NAMALWA (cell line): ENCODE measurements around the gene FANCC.
A peak's percentile ranks its signal among the peaks of the same experiment; 100 is the strongest.
"Not testable (repeated sequence)": the region's sequence is repeated elsewhere in the genome, so short reads cannot be mapped to it uniquely, and the experiment has no call there.

Experiments
- DNase-seq: peaks from one replicate; pipeline ENCODE4 v3.0.0-alpha.2; 2015; ENCODE audit warnings: low spot score

Gene FANCC

DNA sequence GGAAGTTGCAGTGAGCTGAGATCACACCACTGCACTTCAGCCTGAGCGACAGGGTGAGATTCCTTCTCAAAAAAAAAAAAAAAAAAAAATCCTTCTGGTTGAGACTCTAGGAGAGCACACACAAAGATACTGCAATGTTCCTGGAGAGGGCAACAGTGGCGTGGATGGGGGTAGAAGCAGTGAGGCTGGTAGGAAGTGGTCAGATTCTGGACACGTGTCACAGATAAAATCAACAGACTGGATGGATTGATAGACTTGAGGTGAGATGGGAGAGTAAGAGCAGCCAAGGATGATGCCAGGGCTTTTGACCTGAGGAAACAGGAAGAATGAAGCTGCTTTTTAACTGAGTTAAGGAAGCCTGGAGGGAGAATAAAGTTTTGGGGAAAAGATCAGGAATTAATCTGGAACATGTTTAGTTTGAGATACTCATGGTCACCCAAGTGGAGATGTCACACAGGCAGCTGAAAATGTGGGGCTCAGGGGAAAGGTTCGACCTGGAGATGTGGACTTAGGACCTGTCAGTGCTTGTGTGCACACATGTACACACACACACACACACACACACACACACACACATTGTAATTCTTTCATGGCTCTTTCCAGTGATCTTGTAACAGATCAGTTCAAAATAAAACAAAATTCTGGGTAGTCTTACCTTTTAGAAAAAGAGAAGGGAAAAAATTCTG lies 88.1 kb downstream of the FANCC start:
- no peak for DNase-seq

GRCh38 chr9:95226921-95227320 lies 90.6 kb downstream of the FANCC start:
- no peak for DNase-seq

DNA sequence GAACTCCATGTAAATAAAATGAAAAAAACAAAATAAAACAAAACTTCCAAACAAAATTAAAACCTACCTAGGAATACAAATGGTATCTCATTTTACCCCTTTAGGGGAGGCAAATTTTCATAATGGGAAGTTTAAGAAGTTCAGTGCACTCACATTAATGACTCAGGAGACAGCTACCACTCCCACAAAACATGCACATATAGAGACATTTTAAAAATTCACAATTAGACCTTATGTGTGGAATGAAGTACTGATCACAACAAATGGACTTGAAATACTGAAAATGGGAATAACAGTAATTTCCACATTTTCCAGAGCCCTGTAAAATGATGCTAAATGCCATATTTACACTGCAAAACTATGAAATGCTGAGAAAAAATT lies 91.8 kb downstream of the FANCC start:
- DNase-seq: no peak

DNA sequence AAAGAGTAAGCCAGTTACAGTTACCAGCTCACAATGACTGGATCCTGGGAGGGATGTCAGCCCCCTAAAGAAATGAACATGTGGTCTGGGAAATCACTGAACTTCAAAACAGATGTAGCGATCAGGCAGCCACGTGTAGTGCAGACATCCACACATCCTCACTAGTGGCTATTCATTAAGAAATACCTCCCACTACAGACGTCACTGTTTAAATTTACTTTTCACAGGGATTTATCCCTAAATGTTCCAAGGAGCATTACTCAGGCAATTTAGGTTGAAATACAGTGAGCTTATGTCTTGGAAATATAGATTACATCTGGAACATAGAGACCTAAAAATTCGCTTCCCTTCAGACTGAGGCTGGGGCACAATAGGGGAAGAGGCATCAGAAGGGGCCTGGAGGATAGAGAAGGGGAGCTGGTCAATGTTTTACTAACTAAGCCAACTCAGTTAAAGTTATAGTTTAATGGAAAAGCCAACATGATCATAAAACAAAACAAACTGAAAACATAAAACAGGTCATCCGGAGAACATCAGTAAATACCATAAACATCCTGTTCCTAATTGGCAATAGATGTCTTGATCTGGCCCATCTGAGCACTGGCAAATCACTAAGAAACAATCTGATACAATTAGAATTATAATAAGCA lies 92.3 kb downstream of the FANCC start:
- DNase-seq: no peak

DNA sequence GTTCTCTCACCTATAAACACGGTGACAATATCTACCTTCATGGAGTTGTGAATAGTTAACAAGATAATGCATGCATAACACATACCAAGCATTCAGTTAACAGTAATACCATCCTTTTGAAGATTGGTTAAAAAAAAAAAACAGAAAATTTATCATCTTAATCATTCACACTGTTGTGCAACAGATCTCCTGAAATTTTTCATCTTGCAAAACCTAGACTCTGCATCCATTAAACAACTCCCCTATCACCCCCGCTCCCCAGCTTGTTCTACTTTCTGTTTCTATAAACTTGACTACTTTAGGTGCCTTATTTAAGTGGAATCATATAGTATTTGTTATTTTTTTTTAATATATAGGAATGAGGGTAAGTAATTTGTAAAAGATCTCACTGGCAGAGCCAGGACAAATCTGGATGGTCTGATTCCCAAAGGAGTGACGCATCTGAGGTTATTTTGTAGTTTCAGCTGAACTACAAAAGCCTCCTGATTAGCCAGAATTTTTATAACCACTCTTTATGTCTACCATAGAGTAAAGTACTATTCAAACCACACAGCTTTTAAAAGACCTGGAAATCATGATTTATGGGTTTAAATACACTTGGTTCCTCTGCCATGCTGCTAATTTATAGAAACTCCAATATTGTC lies 93.0 kb downstream of the FANCC start:
- DNase-seq: no peak

- not testable (repeated sequence) for DNase-seq
These were observed 97.2 kb downstream of the FANCC start for GRCh38 chr9:95220352-95220751.

DNA sequence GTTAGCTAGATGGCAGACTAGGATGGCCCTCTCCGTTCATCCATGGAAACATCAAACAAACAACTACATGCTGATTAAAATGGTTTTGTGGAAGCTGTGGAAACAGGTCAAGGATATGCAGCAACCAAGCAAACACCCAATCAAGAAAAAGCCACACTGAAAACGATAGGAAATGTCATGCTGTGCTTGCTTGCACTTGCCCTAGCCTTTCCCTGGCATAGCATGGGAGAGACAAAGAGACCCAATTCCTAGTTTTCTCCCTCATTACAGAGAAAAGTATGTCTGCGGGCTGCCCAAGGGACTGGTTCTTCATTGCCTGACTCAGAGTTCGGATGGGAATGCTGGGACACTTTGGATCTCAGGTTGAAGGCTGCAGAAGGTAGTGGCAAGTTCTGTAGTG lies 98.7 kb downstream of the FANCC start:
- no peak for DNase-seq

- DNase-seq: no peak
These were observed 99.6 kb downstream of the FANCC start for GRCh38 chr9:95217936-95218335.

GRCh38 chr9:95215336-95215898 lies 102.1 kb downstream of the FANCC start:
- DNase-seq: no peak

GRCh38 chr9:95213117-95213516 lies 104.4 kb downstream of the FANCC start:
- DNase-seq: no peak

DNA sequence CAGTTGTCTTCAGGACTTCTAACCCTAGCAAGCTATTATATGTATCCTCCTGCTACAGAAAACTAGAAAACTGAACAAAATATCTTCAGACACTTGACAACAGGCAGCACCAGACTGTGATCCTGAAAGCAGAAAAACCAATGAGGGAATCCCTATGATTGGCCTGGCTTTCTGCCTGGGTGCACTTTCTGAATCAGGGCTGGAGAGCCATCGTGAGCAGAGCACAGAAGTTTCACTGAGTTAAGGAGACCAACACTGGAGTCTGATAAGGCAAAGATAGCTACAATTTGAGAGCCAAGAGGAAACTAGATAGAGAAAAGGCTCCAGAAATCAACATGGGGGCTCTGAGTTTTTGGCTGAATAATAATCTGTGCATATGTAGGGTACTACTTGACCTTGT lies 106.5 kb downstream of the FANCC start:
- DNase-seq: no peak

DNA sequence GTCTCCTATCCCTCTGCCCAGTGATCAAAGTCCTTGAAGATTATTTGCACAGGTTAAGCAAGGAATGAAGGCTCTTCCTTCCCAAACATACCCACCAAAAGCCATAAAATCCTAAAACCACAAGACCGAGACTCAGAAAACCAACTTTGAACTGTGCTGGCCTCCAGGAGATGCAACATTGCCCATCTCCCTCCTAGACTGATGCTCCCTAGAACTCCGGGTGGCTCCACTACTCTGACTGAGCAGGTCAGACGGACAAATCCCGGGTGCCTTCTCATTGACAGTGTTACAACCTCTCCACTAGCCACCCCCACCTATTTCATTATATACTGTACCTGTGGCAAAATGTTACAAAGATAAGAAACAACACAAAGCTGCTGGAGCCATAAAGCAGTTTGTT lies 110.1 kb downstream of the FANCC start:
- DNase-seq: no peak

GRCh38 chr9:95206143-95206542 lies 111.4 kb downstream of the FANCC start:
- no peak for DNase-seq

- DNase-seq: no peak
These were observed 112.8 kb downstream of the FANCC start for GRCh38 chr9:95204710-95205109.

- DNase-seq: no peak
These were observed 113.2 kb downstream of the FANCC start for GRCh38 chr9:95204310-95204709.

DNA sequence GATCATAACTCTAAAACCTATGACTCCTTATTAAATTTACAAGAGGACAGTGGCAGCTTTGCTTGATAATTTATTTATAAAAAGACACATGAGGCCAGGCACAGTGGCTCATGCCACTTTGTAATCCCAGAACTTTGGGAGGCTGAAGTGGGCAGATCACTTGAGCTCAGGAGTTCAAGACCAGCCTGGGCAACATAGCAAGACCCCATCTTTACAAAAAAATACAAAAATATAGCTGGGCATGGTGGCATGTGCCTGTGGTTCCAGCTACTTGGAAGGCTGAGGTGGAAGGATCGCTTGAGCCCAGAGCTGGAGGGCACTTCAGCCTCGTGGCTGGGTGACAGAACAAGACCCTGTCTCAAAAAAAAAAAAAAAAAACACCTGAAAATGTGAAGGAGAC lies 114.5 kb downstream of the FANCC start:
- not testable (repeated sequence) for DNase-seq

GRCh38 chr9:95202076-95202681 lies 115.3 kb downstream of the FANCC start:
- no peak for DNase-seq

- no peak for DNase-seq
These were observed 116.3 kb downstream of the FANCC start for GRCh38 chr9:95201206-95201605.

DNA sequence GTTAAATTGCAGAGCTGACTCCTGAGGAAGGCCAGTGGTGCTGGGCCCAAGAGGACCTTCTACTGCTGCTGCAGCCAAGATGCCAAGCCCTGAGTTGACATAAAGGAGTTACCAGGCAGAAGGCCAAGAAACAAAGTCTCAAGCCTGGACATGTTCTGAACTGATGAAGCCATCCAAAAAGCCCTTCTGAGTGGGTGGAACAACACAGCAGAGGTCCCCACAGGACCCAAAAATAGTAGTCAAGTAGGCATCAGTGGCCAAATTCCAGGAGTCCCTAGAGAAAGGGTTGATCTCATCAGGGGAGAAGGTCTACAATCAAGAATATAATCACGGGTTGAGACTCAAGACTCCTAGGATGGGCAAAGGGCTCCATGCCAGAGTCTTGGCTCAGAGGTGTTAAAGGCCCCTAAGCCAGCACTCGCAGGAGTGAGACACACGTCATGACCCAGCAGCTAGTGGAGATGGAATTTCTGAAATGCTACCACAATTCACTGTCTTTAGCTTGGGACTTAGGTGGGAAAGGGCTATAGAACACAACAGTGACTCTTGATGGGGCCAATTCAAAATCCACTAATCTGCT lies 119.7 kb downstream of the FANCC start:
- no peak for DNase-seq

DNA sequence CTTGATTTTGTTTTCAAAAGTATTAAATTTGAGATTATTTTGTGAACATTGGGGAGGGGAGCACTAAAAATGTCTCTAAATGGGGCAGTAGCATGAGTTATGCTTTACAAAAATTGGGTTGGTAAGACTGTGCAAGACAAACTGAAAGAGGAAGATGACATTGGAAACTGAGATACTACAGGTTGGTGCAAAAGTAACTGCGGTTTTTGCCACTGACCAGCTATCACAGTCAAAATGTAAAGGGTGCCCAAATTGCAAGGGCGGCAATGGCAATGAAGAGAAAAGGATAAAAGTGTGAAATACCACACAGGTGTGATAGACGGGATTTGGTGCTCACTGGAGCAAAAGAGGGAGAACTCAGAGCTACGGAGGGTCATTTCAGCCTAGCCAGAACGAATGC lies 124.0 kb downstream of the FANCC start:
- DNase-seq: no peak

GRCh38 chr9:95193067-95193466 lies 124.4 kb downstream of the FANCC start:
- DNase-seq: peak; percentile 4

DNA sequence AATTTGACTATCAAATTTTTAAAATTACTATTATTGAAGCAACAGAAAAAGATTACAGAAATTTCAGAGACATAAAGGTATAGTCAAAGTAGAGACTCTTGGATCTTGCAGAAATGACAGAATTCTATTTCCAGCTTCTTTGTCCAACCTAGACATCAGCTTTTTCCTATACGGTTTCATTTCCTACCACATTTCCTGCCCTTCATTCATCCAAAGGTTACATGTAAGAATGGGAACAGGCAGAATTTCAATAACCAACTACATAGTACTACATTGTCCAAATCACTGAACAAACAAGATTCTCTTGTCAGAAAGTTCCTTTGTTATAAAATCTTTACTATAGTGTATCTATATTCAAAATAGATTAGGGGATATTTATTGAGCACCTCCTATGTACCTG lies 124.9 kb downstream of the FANCC start:
- no peak for DNase-seq
